HG03442 (cell line): ENCODE data around the gene ITGA7.

ENCODE experiments used
- ATAC-seq: cut with Tn5 transposase; IDR thresholded peaks from one replicate; pipeline ENCODE4 v1.9.1; 2021; ENCODE audit warnings: mild to moderate bottlenecking, moderate library complexity; ENCODE audit not compliant: unreplicated experiment

The ITGA7 gene

GRCh38 chr12:55683676-55684075 is 24.0 kb downstream of the ITGA7 start:
- no peak for ATAC-seq

- ATAC-seq, result no peak
These were observed 25.5 kb downstream of the ITGA7 start for GRCh38 chr12:55682087-55682796.

- ATAC-seq, result no peak
These were observed 26.3 kb downstream of the ITGA7 start for GRCh38 chr12:55681142-55682077.

- no peak for ATAC-seq
These were observed 28.0 kb downstream of the ITGA7 start for GRCh38 chr12:55679691-55680090.

- ATAC-seq, result no peak
These were observed 31.0 kb downstream of the ITGA7 start for GRCh38 chr12:55676707-55677106.

- ATAC-seq, result no peak
These were observed 32.0 kb downstream of the ITGA7 start for GRCh38 chr12:55675666-55676065.

- peak; percentile 95 for ATAC-seq
These were observed 34.1 kb downstream of the ITGA7 start for GRCh38 chr12:55673638-55674037.

GRCh38 chr12:55671746-55672145 is 36.0 kb downstream of the ITGA7 start:
- no peak for ATAC-seq

GRCh38 chr12:55670276-55670675 is 37.4 kb downstream of the ITGA7 start:
- ATAC-seq, result no peak

GRCh38 chr12:55666508-55666907 is 41.2 kb downstream of the ITGA7 start:
- ATAC-seq, result no peak

- no peak for ATAC-seq
These were observed 42.9 kb downstream of the ITGA7 start for GRCh38 chr12:55664826-55665225.

- no peak for ATAC-seq
These were observed 44.3 kb downstream of the ITGA7 start for GRCh38 chr12:55663391-55663790.

GRCh38 chr12:55659486-55660385 is 48.0 kb downstream of the ITGA7 start:
- ATAC-seq, result no peak

GRCh38 chr12:55658635-55659391 is 48.9 kb downstream of the ITGA7 start:
- no peak for ATAC-seq

- ATAC-seq, result no peak
These were observed 49.5 kb downstream of the ITGA7 start for GRCh38 chr12:55658212-55658611.

GRCh38 chr12:55657212-55657611 is 50.5 kb downstream of the ITGA7 start:
- no peak for ATAC-seq

GRCh38 chr12:55654511-55655214 is 53.0 kb downstream of the ITGA7 start:
- no peak for ATAC-seq

- ATAC-seq, result no peak
These were observed 54.7 kb downstream of the ITGA7 start for GRCh38 chr12:55653031-55653430.

GRCh38 chr12:55652352-55652751 is 55.4 kb downstream of the ITGA7 start:
- no peak for ATAC-seq

GRCh38 chr12:55651299-55651683 is 56.4 kb downstream of the ITGA7 start:
- ATAC-seq, result no peak
